Dermis microvascular lymphatic vessel endothelial cell (primary cell): ENCODE data around the gene SLC16A9. TPM values are rescaled to one million over a fixed set of nuclear protein-coding genes. Genes with fewer than 3 reads are reported as not detected.

Source experiments
- total RNA-seq: library from RNA; depleted of rRNA; stranded (reverse); fragments of >200 nt; gene quantifications from 2 replicates; pipeline ENCODE4 v1.2.1, GENCODE V29; 2014

Gene SLC16A9
- total RNA-seq, 1 donor from 2014 or later: 0.26 TPM

Other genes with a start within 250 kb of the SLC16A9 start
- not detected in 2 replicates for gene MRLN, start 43.6 kb upstream of the SLC16A9 start, total RNA-seq
- gene CCDC6, start 196.7 kb upstream of the SLC16A9 start, total RNA-seq: 16.4 and 17.6 TPM in 2 replicates